OCI-LY7 (cell line): ENCODE results near the gene MRPS18A. TPM values are rescaled to one million over a fixed set of nuclear protein-coding genes. Genes with fewer than 3 reads are reported as not detected.

Source experiments
- BruUV-seq: library from RNA; stranded (reverse); fragments of 400-500 nt; replicated peaks from 2 replicates; lab custom pipeline; 2021; lab: Mats Ljungman, UMichigan
- CTCF ChIA-PET: fragments of 300-600 bp; sonication (Branson Sonifier 250); formaldehyde crosslinking; loops from one replicate; lab custom pipeline; 2022; ENCODE audit warnings: antibody characterized with exemption; ENCODE audit not compliant: unreplicated experiment; lab: Charles Lee
- POLR2A ChIA-PET: fragments of 300-600 bp; sonication (Branson Sonifier 250); formaldehyde crosslinking; loops from one replicate; lab custom pipeline; 2022; ENCODE audit warnings: antibody characterized with exemption; lab: Charles Lee
- DNase-seq: peaks from one replicate; pipeline ENCODE4 v3.0.0-alpha.2; 2015; ENCODE audit warnings: low spot score
- H2AFZ ChIP-seq: fragments of 200-600 bp; sonication (generic), shearing (Covaris generic); 2 replicates; pipeline ENCODE4 v1.6.1; 2014; ENCODE audit warnings: mild to moderate bottlenecking, antibody characterized with exemption, low read length, moderate library complexity
- H3K27ac ChIP-seq: fragments of 200-600 bp; sonication (generic); 2 replicates; pipeline ENCODE4 v1.5.1; 2014; ENCODE audit warnings: mixed run types, low read depth, mild to moderate bottlenecking, moderate library complexity, low read length, inconsistent platforms; ENCODE audit not compliant: poor library complexity, severe bottlenecking
- H3K36me3 ChIP-seq: fragments of 200-600 bp; sonication (generic); 2 replicates; pipeline ENCODE4 v1.6.1; 2014; ENCODE audit warnings: mild to moderate bottlenecking, antibody characterized with exemption, low read length, moderate library complexity, mixed read lengths; ENCODE audit not compliant: insufficient read depth
- H3K4me1 ChIP-seq: fragments of 200-600 bp; sonication (generic); 2 replicates; pipeline ENCODE4 v1.5.1; 2014; ENCODE audit warnings: mild to moderate bottlenecking, low read length; ENCODE audit not compliant: insufficient read depth, poor library complexity, severe bottlenecking
- H3K4me2 ChIP-seq: fragments of 200-600 bp; sonication (generic); 2 replicates; pipeline ENCODE4 v1.6.1; 2014; ENCODE audit warnings: mild to moderate bottlenecking, low read length
- H3K4me3 ChIP-seq: fragments of 200-600 bp; sonication (generic); 2 replicates; pipeline ENCODE4 v1.5.1; 2014; ENCODE audit warnings: mild to moderate bottlenecking, low read depth, low read length; ENCODE audit not compliant: poor library complexity, severe bottlenecking
- H3K79me2 ChIP-seq: fragments of 200-600 bp; sonication (generic); 2 replicates; pipeline ENCODE4 v1.6.1; 2016; ENCODE audit warnings: low read depth, mild to moderate bottlenecking, low read length, moderate library complexity, mixed read lengths; ENCODE audit not compliant: insufficient read depth
- H3K9me2 ChIP-seq: fragments of 200-600 bp; sonication (generic); 2 replicates; pipeline ENCODE4 v1.6.1; 2016; ENCODE audit warnings: mild to moderate bottlenecking, low read length, mixed read lengths; ENCODE audit not compliant: insufficient read depth
- H3K9me3 ChIP-seq: fragments of 200-600 bp; sonication (generic); 2 replicates; pipeline ENCODE4 v1.6.1; 2014; ENCODE audit warnings: mild to moderate bottlenecking, mixed run types, low read length, mixed read lengths
- H4K20me1 ChIP-seq: fragments of 200-600 bp; sonication (generic); 2 replicates; pipeline ENCODE4 v1.6.1; 2014; ENCODE audit warnings: mild to moderate bottlenecking, antibody characterized with exemption, low read length, moderate library complexity, mixed read lengths; ENCODE audit not compliant: insufficient read depth
- CTCF ChIP-seq: fragments of 200-600 bp; sonication (generic); conservative IDR thresholded peaks from 2 replicates; pipeline ENCODE4 v1.5.1; 2014; ENCODE audit warnings: mild to moderate bottlenecking, antibody characterized with exemption, low read length, moderate library complexity, mixed read lengths
- EZH2phosphoT487 ChIP-seq: fragments of 200-600 bp; sonication (generic); IDR thresholded peaks from 2 replicates; pipeline ENCODE4 v1.6.1; 2018; ENCODE audit warnings: low read depth, borderline replicate concordance, mild to moderate bottlenecking, mixed run types, antibody characterized with exemption, low read length, moderate library complexity, mixed read lengths
- intact Hi-C: fragments of 100-400 bp; cut with micrococcal nuclease; formaldehyde crosslinking; loops from one replicate; pipeline ENCODE4 v1.10.0; 2022; ENCODE audit not compliant: unreplicated experiment
- total RNA-seq, 2 experiments: library from RNA; depleted of rRNA in 1 of 2; stranded (reverse); fragments of >200 nt in 1 of 2; shearing (Covaris generic) in 1 of 2; gene quantifications; 2 replicates each; pipeline ENCODE4 v1.2.3, GENCODE V29; 2014 to 2022

The MRPS18A gene
- total RNA-seq, 2 experiments from 2014 or later, result 61.6 to 86.1 TPM

GRCh38 chr6:43724354-43724753 is 36.8 kb upstream of the MRPS18A start:
- TF ChIP-seq CTCF (no peak), EZH2phosphoT487 (no peak)
- peak overlapping the region; percentile 58; the same call in 1 of the 2 replicates for H2AFZ ChIP-seq
- no peaks in the 10 kb centered on the region for H4K20me1 ChIP-seq
- H3K9me3 ChIP-seq, result no peaks in the 10 kb centered on the region
- no peaks in the 10 kb centered on the region for H3K79me2 ChIP-seq
- CTCF ChIA-PET, result interaction anchor here (0.7 to 1.7 kb wide), 8 partner anchors 9 to 351 kb away, joined by 3 to 9 read pairs (median 4); partner anchors contain the start of gene VEGFA
- intact Hi-C loops, result loop anchor here (1.0 to 5.0 kb wide), 7 partner anchors 34 to 355 kb away; no protein-coding TSS in a partner anchor
- no peak overlapping the region for H3K27ac ChIP-seq
- DNase-seq, result no peak
- peaks cover 25% of the 10 kb centered on the region for H3K4me1 ChIP-seq
- H3K4me3 ChIP-seq, result no peak overlapping the region
- H3K9me2 ChIP-seq, result no peaks in the 10 kb centered on the region
- no TSS peak for BruUV-seq
- no peaks in the 10 kb centered on the region for H3K36me3 ChIP-seq
- peak overlapping the region; percentile 18; the same call in 1 of the 2 replicates for H3K4me2 ChIP-seq
- POLR2A ChIA-PET, result interaction anchor here (0.6 to 1.5 kb wide), 7 partner anchors 10 to 356 kb away, joined by 3 to 6 read pairs (median 4); partner anchors contain the start of gene VEGFA

DNA sequence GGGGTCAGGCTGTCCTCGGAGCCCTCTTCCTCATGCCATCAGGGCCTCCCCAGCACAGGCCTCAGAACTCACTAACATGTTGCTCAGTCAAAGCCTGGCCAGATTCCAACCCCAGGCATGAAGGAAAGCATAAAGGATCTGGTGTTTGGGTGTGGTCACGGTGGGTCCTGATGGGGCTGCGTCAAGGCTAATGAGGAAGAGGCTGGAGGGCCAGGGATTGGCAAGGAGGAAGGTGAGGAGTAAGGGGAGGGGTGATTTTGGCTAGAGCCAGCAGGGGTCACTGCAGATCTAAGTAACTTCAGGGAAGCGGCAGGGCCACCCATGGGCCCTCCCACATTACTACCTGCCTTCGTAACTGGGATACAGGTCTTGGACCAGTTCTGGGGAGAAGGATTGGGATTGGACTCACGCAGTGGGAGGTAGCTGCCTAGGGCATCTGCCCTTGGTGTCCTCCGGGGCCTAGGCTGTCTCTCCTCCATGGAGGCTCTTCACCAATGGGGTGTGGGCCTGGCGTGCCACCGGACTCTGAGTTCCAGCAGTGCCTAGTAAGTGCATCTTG is 36.2 kb upstream of the MRPS18A start:
- Histone ChIP-seq H2AFZ (peak overlapping the region; percentile 58; the same call in 1 of the 2 replicates), H3K36me3 (no peaks in the 10 kb centered on the region), H3K27ac (no peak overlapping the region), H3K4me1 (peaks cover 25% of the 10 kb centered on the region), H4K20me1 (no peaks in the 10 kb centered on the region), H3K4me3 (no peak overlapping the region), H3K9me2 (no peaks in the 10 kb centered on the region), H3K9me3 (no peaks in the 10 kb centered on the region), H3K4me2 (peak overlapping the region; percentile 7; the same call in 1 of the 2 replicates), H3K79me2 (no peaks in the 10 kb centered on the region)
- ChIA-PET CTCF (interaction anchor here (0.8 to 1.7 kb wide), 6 partner anchors 9 to 56 kb away, joined by 3 to 9 read pairs (median 4); partner anchors contain the start of gene VEGFA), POLR2A (interaction anchor here (0.5 to 1.5 kb wide), 6 partner anchors 9 to 352 kb away, joined by 3 to 6 read pairs (median 4); partner anchors contain the start of gene VEGFA)
- peak; percentile 86 for DNase-seq
- no TSS peak for BruUV-seq
- intact Hi-C loops, result loop anchor here (1.0 to 5.0 kb wide), 9 partner anchors 34 to 355 kb away; no protein-coding TSS in a partner anchor
- no peak for TF ChIP-seq EZH2phosphoT487
- peak; percentile 86 for TF ChIP-seq CTCF
